Caki2 (cell line): ENCODE results near the gene ACTA1. TPM values are rescaled to one million over a fixed set of nuclear protein-coding genes. Genes with fewer than 3 reads are reported as not detected.
"Not testable (repeated sequence)": the region's sequence is repeated elsewhere in the genome, so short reads cannot be mapped to it uniquely, and the experiment has no call there.

ENCODE experiments used
- DNase-seq: peaks from one replicate; pipeline ENCODE4 v3.0.0-alpha.2; 2015; ENCODE audit warnings: low read depth
- in situ Hi-C: cut with HindIII; loops from 2 replicates; pipeline ENCODE4 v1.10.0; 2016; ENCODE audit warnings: low sequenced_read_pairs, low pct_unique_long_range_greater_than_20kb, mixed read lengths
- total RNA-seq: library from RNA; depleted of rRNA; stranded (reverse); fragments of >200 nt; shearing (Covaris generic); gene quantifications from 2 replicates; pipeline ENCODE4 v1.2.3, GENCODE V29; 2014; ENCODE audit warnings: low replicate concordance

Gene ACTA1
- total RNA-seq, 1 experiment from 2014 or later, result not detected

DNA sequence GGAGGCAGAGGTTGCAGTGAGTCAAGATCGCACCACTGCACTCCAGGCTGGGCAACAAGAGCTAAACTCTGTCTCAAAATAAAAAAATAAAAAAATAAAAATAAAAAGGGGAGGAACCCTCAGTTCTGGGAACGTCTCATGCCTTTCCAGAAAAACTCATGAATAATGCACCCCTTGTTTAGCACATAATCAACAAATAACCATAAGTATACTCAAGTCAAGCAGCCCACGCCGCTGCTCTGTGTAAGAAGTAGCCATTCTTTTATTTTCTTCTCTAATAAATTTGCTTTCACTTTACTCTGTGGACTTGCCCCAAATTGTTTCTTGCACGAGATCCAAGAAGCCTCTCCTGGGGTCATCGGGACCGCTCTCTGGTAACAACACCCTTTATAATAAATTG lies 14.5 kb upstream of the ACTA1 start:
- DNase-seq, result no peak
- in situ Hi-C loops, result no loop called here

- DNase-seq, result no peak
- in situ Hi-C loops, result no loop called here
Observed at GRCh38 chr1:229447809-229448252, 13.9 kb upstream of the ACTA1 start.

DNA sequence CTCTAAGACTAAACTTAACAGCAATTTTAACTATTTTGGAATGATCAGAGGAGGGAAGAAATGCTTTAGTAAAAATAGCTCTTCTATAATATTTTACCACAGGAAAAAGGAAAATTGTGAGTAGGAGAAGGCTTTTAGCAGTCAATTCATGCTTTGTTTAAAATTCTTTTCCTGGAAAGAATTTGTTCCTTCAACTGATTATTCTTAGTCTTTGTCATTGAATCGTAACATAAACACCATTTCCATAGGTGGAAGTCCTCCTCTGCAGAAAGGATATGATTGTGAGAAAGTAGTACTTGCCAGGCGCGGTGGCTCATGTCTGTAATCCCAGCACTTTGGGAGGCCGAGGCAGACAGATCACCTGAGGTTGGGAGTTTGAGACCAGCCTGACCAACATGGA lies 11.9 kb upstream of the ACTA1 start:
- in situ Hi-C loops, result no loop called here
- DNase-seq, result no peak

DNA sequence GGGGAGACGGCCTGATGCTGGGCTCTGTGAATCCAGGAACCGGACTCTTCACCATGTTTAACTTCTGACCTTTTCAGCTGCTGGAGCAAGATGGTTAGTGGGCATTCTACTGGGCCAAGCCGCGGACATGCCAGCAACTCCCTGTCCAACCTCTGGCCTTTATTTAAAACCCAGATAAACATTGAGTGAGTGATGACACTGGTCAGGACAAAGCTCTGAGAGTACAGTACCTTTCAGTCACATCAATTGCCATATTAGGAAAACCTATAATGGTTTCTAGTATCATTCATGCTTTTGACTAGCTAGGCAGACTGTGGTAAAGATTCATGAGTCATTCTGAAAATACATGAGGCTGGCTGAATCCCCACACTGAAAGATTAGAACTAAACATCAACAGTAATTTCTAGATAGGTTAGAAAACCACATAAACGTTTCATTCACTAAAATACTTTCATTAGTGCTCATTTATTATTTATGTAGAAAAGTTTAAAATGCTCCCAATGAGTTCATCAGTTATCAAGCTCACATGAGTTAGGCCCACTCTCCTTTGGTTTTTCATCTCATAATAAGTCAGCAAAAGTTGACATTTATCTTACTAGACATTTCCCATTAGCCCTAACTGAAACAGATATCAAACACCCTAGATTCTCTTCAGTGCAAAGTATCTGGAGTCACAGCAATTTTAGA lies 7.1 kb upstream of the ACTA1 start:
- in situ Hi-C loops, result no loop called here
- peak; percentile 70 for DNase-seq

- in situ Hi-C loops, result no loop called here
- DNase-seq, result no peak
Observed at GRCh38 chr1:229438021-229438420, 4.1 kb upstream of the ACTA1 start.

DNA sequence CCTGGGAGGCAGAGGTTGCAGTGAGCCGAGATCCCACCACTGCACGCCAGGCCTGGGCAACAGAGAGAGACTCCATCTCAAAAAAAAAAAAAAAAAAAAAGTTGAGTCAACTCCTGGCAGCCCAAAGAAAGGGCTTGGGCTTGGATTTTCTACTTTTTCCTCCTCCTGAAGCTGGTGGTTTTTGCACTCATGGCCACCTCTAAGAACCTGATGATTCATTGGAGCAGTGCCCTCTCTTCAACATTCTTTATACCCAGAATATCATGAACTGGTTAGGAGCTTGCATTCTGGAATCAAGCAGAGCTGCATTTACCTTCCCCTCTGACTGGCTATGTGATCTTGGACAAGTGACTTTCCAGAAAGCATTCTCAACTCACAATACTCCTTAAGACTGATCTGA lies 3.5 kb upstream of the ACTA1 start:
- no peak for DNase-seq
- in situ Hi-C loops, result no loop called here

- DNase-seq, result no peak
- in situ Hi-C loops, result no loop called here
Observed at GRCh38 chr1:229436201-229436600, 2.3 kb upstream of the ACTA1 start.

- no peak for DNase-seq
- in situ Hi-C loops, result no loop called here
Observed at GRCh38 chr1:229434641-229435051, 752 bp upstream of the ACTA1 start.

DNA sequence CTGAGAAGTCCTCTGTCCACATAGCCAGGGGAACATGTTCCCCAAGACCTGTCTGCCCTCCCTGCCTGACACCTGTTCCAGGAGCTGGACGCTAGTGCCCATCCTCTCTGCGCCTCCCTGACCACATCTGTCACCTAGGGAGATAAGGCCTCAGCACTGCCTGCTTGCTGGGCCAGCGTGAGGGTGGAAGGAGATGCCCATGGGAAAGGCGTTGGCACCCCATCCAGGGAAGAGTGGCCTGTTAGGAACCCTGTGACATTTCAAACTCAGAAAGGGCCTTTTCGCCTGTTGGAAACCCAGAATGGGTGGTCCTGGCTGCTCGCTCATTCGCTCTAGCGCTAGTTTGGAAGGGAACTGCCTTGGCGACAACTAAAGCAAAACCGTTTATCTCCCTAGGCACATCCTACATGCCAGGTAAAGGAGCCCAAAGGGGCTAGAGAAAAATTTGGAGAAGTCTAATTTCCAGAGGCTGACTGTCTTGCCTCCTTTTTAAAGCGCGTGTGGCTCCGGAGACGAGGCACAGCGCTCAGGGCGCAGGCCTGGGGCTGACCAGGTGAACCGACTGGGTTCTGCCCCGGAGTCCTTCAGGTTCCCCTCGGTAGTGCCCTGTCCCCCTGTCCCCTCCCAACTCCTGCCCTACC lies 410 bp downstream of the ACTA1 start:
- in situ Hi-C loops, result no loop called here
- DNase-seq, result no peak

DNA sequence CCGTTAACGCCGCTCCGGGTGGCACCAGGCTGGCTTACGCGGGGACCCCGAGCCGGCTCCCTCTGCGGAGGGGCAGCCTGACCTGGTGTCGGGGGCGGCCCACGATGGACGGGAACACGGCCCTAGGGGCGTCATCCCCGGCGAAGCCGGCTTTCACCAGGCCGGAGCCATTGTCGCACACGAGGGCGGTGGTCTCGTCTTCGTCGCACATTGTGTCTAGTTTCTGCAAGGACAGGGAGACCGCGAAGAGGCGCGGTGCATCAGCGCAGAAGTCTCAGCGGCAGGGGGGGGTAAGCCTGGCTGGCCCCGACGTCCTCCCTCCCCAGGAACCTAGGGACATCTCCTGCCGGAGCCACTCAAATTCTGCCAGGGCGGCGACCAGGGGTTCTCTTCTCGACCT lies 989 bp downstream of the ACTA1 start:
- in situ Hi-C loops, result no loop called here
- no peak for DNase-seq

DNA sequence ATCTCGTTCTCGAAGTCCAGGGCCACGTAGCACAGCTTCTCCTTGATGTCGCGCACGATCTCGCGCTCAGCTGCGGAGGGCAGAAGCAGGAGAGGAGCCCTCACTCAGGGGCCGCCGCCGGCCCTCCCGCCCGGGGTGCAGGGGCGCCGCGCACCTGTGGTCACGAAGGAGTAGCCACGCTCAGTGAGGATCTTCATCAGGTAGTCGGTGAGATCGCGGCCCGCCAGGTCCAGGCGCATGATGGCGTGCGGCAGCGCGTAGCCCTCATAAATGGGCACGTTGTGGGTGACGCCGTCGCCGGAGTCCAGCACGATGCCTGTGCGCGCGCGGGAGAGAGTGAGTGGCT lies 1.8 kb downstream of the ACTA1 start:
- in situ Hi-C loops, result no loop called here
- DNase-seq, result no peak

DNA sequence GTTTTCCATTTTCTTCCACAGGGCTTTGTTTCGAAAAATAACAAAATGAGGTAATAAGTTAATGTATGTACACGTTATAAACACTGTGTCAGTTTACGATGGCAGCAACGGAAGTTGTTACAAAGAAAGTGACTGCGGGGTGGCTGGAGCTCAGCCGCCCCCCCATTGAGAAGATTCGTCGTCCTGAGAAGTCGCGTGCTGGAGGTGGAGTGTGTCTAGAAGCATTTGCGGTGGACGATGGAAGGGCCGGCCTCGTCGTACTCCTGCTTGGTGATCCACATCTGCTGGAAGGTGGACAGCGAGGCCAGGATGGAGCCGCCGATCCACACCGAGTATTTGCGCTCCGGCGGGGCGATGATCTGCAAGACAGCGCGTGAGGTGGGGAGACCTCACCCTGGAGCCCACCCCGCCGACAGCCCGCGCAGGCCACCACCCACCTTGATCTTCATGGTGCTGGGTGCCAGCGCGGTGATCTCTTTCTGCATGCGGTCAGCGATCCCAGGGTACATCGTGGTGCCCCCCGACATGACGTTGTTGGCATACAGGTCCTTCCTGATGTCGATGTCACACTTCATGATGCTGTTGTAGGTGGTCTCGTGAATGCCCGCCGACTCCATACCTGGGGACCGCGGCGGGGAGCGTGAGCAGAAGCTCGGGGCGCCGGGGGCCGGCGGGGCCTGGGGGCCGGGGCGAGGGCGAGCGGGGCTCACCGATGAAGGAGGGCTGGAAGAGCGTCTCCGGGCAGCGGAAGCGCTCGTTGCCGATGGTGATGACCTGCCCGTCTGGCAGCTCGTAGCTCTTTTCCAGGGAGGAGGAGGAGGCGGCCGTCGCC lies 2.4 kb downstream of the ACTA1 start:
- in situ Hi-C loops, result no loop called here

DNA sequence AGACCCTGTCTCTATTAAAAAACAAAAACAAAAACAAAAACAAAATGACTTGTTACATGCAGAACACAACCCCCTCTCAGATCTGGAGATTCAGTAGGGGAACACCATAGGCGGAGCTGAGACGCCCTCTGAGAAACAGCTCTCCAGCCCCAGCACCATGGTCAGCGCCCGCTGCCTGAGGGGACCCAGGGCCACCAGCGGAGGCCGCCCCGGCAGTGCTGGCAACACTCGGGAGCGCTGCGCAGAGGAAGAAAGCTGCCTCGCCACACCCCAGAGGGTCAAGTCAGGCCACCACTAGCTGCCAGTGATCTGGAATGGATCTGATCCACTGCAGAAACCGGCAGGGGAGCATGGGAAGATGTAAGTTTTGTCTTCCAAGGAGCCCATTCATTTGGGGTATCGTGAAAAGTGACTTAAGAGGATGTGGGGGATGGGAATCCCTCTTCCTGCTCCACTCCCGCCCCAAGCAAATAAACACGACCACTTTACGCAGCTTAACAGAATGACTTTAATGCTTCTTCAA lies 3.1 kb downstream of the ACTA1 start:
- in situ Hi-C loops, result no loop called here
- DNase-seq, result peak; percentile 17

More for the DNA sequence above, 2.4 kb downstream of the ACTA1 start:
- DNase-seq, result no peak

- DNase-seq, result no peak
- in situ Hi-C loops, result no loop called here
Observed at GRCh38 chr1:229428256-229428655, 5.6 kb downstream of the ACTA1 start.

DNA sequence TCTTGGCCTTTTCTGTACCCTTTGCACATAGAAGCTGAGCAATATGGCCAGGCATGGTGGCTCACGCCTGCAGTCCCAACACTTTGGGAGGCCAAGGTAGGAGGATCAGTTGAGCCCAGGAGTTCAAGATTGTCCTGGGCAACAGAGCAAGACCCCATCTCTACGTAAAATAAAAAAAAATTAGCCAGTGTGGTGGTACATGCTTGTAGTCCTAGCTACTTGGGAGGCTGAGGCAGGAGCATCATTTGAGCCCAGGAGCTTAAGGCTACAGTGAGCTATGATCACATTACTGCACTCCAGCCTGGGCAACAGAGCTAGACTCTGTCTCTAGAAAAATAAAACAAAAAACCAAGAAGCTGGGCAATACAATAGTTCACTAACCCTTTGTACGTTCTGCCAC lies 6.3 kb downstream of the ACTA1 start:
- DNase-seq, result no peak
- in situ Hi-C loops, result no loop called here

DNA sequence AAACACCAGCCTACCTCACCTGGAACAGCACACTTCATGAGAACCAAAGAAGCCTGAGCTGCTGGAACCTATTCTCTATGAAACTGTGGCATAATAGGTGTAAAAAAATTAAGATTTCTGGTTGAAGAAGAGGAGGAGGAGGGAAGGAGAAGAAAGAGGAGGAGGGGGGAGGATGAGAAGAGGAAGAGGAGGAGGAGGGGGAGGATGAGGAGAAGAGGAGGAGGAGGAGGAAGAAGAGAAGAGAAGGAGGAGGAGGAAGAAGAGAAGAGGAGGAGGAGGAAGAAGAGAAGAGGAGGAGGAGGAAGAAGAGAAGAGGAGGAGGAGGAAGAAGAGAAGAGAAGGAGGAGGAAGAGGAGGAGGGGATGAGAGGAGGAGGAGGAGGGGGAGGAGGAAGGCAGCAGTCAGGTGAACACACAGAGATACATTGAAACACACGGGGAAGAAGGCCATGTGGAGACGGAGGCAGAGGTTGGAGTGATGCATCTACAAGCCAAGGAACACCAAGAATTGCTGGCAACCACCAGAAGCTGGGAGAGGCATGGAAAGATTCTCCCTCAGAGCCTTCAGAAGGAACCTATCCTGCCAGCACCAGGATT lies 8.2 kb downstream of the ACTA1 start:
- in situ Hi-C loops, result no loop called here

GRCh38 chr1:229420765-229421164 lies 13.1 kb downstream of the ACTA1 start:
- no peak for DNase-seq
- in situ Hi-C loops, result no loop called here

More for the DNA sequence above, 8.2 kb downstream of the ACTA1 start:
- no peak for DNase-seq

- in situ Hi-C loops, result no loop called here
Observed at GRCh38 chr1:229420224-229420623, 13.7 kb downstream of the ACTA1 start.

GRCh38 chr1:229418586-229418985 lies 15.3 kb downstream of the ACTA1 start:
- DNase-seq, in situ Hi-C loops: not testable (repeated sequence)

More at GRCh38 chr1:229420224-229420623, 13.7 kb downstream of the ACTA1 start:
- DNase-seq, result no peak
